ENCODE data around the gene SCN5A. TPM values are rescaled to one million over a fixed set of nuclear protein-coding genes. Genes with fewer than 3 reads are reported as not detected.

The SCN5A gene
- total and polyA plus RNA-seq, 2 of the 8 experiments (the other 6 are each of a cell fraction or from before 2014, with no cell fraction given), result 4.8 to 11.4 TPM

- 90% methylated on average over 2 of the region's 2 CpGs; no CpG with 5 or more reads in 1 of the 2 experiments for WGBS, 2 experiments (ENCODE audit: extremely low coverage in 1 of 2, insufficient coverage in 1 of 2, insufficient read length in 1 of 2, insufficient replicate concordance in 2 of 2, low coverage in 1 of 2, low lambda C conversion rate in 2 of 2, missing lambda C conversion rate in 1 of 2)
- H3K14ac ChIP-seq (ENCODE audit: insufficient read length), result no peak overlapping the region
- H2BK12ac ChIP-seq (ENCODE audit: low read depth, low read length), result no peak overlapping the region
- H4K91ac ChIP-seq (replicated peaks; ENCODE audit: insufficient read length, low read length), result no peak overlapping the region
- no peaks in the 10 kb centered on the region for H3K79me1 ChIP-seq (ENCODE audit: low read depth, low read length)
- H3K56ac ChIP-seq (replicated peaks; ENCODE audit: insufficient read length, low read depth, low read length), result no peak overlapping the region
- POLR2A ChIA-PET (ENCODE audit: partially characterized antibody), result interaction anchor here (0.7 kb wide), 1 partner anchor 60 kb away, joined by 4 read pairs; no protein-coding TSS in a partner anchor
- H2BK5ac ChIP-seq (ENCODE audit: low read depth, low read length), result no peak overlapping the region
- no peaks in the 10 kb centered on the region for H3K9me3 ChIP-seq (ENCODE audit: insufficient read depth in 2 of 2, low read depth in 1 of 2, low read length in 1 of 2)
- no peak overlapping the region for H4K8ac ChIP-seq (ENCODE audit: extremely low read depth, insufficient read depth, low read length)
- H3K4ac ChIP-seq (replicated peaks; ENCODE audit: insufficient read length, low read depth, low read length), result no peak overlapping the region
- H2BK15ac ChIP-seq (ENCODE audit: low read length), result no peak overlapping the region
- no peaks in the 10 kb centered on the region for H3K27me3 ChIP-seq (replicated peaks in 1 of 4; ENCODE audit: control insufficient read depth in 3 of 4, extremely low read depth in 1 of 4, insufficient read depth in 3 of 4, low read length in 3 of 4)
- H3K79me2 ChIP-seq (ENCODE audit: control insufficient read depth in 1 of 2, insufficient read depth in 2 of 2, low read length in 2 of 2), result no peaks in the 10 kb centered on the region
- H2BK120ac ChIP-seq (replicated peaks; ENCODE audit: low read depth, low read length), result no peak overlapping the region
- H3K4me2 ChIP-seq (ENCODE audit: insufficient read depth in 1 of 2, low read depth in 2 of 2, low read length in 2 of 2), result no peak overlapping the region
- H3K4me1 ChIP-seq (replicated peaks in 1 of 4; ENCODE audit: control insufficient read depth in 3 of 4, insufficient read depth in 4 of 4, low read length in 3 of 4), result no peaks in the 10 kb centered on the region
- H2AK5ac ChIP-seq (ENCODE audit: low read depth, low read length), result no peak overlapping the region
- no peak overlapping the region for H2AFZ ChIP-seq (ENCODE audit: low read length)
- no peaks in the 10 kb centered on the region for H3K36me3 ChIP-seq (ENCODE audit: control insufficient read depth in 2 of 4, insufficient read depth in 4 of 4, low read length in 3 of 4)
- no peak overlapping the region for H3K23ac ChIP-seq (ENCODE audit: insufficient read length)
- no peak overlapping the region for H3K27ac ChIP-seq (ENCODE audit: low read depth, low read length)
- peaks cover under 1% of the 10 kb centered on the region; the same call in 1 of the 2 replicates for H3K23me2 ChIP-seq (ENCODE audit: low read depth, low read length)
- FAIRE-seq, result no peak
- CTCF ChIA-PET (ENCODE audit: partially characterized antibody), result interaction anchor here (1.0 to 2.3 kb wide), 8 partner anchors 9 to 69 kb away, joined by 3 to 9 read pairs (median 5); no protein-coding TSS in a partner anchor
- H3K9ac ChIP-seq (replicated peaks in 1 of 4; ENCODE audit: extremely low read depth in 1 of 4, low read depth in 3 of 4, low read length in 3 of 4), result no peak overlapping the region
- H3K18ac ChIP-seq (ENCODE audit: extremely low read depth, low read length), result no peak overlapping the region
- no peak overlapping the region for H4K5ac ChIP-seq (ENCODE audit: insufficient read length, low read depth, low read length)
- H4K20me1 ChIP-seq (replicated peaks in 1 of 2; ENCODE audit: control insufficient read depth in 1 of 2, insufficient read depth in 2 of 2, low read length in 2 of 2), result no peaks in the 10 kb centered on the region
- H2BK20ac ChIP-seq (ENCODE audit: low read length), result no peak overlapping the region
- no peak overlapping the region for H3K4me3 ChIP-seq (ENCODE audit: extremely low read depth in 1 of 4, insufficient read depth in 2 of 4, low read depth in 3 of 4, low read length in 4 of 4)
- DNase-seq (ENCODE audit: low read depth in 1 of 2, low spot score in 2 of 2), result no peak
- no peak for TF ChIP-seq NANOG (IDR thresholded peaks at IDR 0.05; ENCODE audit: insufficient read depth, low read depth, low read length, poor library complexity, severe bottlenecking)
- TF ChIP-seq JUND (IDR thresholded peaks at IDR 0.05; ENCODE audit: low read length), result no peak
- no peak for TF ChIP-seq TEAD4 (IDR thresholded peaks at IDR 0.05; ENCODE audit: low read depth, low read length)
- TF ChIP-seq BRCA1 (IDR thresholded peaks at IDR 0.05; ENCODE audit: low read depth, low read length), result no peak
- TF ChIP-seq, protein P1, sequence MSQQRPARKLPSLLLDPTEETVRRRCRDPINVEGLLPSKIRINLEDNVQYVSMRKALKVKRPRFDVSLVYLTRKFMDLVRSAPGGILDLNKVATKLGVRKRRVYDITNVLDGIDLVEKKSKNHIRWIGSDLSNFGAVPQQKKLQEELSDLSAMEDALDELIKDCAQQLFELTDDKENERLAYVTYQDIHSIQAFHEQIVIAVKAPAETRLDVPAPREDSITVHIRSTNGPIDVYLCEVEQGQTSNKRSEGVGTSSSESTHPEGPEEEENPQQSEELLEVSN (IDR thresholded peaks at IDR 0.05), result no peak
- no peak for TF ChIP-seq FOSL1 (IDR thresholded peaks at IDR 0.05; ENCODE audit: insufficient read depth, low read depth, low read length)
- TF ChIP-seq KDM5A (IDR thresholded peaks at IDR 0.05; ENCODE audit: low read length), result no peak
- no peak for TF ChIP-seq MAX (IDR thresholded peaks at IDR 0.05)
- no peak for TF ChIP-seq PHF8 (conservative IDR thresholded peaks at IDR 0.05; ENCODE audit: low read depth, low read length)
These were observed 59.0 kb downstream of the SCN5A start for GRCh38 chr3:38590521-38590920.
